Skin of body (tissue), 2 donors: ENCODE data around the gene CCL8. TPM values are rescaled to one million over a fixed set of nuclear protein-coding genes. Genes with fewer than 3 reads are reported as not detected.

Experiments used
- DNase-seq: peaks from one replicate; lab custom pipeline; 2025; lab: John Stamatoyannopoulos, UW
- total RNA-seq: library from RNA; depleted of rRNA; stranded (reverse); fragments of >200 nt; gene quantifications from one replicate; pipeline ENCODE4 v1.2.3, GENCODE V29; 2014

The CCL8 gene
- total RNA-seq, 1 donor from 2014 or later = 3.1 TPM

GRCh38 chr17:34313164-34313563 is 6.1 kb upstream of the CCL8 start:
- DNase-seq = no peak

DNA sequence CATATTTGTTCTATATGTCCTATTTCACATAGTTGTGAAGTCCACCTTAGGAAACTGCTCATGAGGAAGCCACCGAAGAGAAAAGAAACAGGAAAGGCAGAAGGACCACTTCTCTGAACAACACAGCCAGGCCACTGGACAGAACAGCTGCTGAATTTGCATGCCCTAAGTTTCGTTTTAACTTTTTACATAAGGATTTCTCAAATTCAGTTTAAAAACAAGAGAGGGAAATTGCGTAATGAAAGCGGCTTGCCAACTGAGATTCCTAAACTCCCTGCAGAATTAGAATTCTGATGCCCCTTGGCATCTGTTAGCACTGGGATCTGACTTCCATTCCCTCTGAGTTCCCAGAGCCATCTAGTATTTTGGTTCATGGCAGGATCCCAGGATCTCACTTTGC is 5.0 kb upstream of the CCL8 start:
- DNase-seq = no peak

DNA sequence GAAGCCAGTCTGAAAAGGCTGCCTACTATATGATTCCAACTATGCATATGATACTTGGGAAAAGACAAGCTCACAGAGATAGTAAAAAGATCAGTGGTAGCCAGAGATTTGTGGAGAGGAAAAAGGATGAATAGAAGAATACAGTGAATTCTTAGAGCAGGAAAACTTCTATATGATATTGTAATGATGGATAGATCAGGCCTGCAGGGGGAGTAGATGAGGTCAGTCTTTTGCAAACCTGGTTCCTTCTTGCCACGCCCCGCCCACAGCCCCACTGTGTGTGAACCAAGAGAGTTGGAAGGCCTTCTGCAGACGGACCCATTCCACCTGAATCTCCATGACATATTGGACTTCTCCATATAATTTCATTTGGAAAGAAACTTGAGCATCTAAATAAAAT is 761 bp upstream of the CCL8 start:
- DNase-seq = no peak

DNA sequence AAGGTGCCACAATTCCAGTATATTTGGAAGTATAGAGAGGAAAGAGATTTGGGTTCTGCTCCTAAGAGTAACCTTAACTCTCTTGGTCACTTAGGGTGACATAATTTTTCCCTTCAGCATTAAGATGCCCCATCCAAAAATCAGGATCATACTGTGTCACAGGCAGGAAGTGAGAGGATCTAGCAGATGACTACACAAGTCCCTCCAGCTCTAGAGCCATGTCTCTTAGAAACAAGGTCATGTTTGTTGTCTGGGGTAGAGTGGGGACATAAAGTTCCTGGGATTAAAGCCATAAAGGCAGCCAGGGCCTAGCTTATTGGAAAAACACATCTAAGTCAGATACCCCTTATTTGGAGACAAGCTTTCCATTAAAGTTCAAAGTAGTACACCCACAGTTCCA is 2.7 kb downstream of the CCL8 start:
- no peak for DNase-seq

GRCh38 chr17:34327580-34327979 is 8.3 kb downstream of the CCL8 start:
- peak; percentile 75 for DNase-seq

DNA sequence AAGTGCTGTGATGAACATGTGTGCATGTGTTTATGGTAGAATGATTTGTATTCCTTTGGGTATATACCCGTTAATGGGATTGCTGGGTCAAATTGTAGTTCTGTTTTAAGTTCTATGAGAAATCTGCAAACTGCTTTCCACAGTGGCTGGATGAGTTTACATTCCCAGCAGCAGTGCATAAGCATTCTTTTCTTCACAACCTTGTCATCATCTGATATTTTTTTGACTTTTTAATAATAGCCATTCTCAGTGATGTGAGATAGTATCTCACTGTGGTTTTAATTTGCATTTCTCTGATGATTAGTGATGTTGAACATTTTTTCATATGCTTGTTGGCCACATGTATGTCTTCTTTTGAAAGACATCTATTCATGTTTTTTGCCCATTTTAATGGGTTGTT is 18.5 kb downstream of the CCL8 start:
- no peak for DNase-seq

- no peak for DNase-seq
These were observed 20.0 kb downstream of the CCL8 start for GRCh38 chr17:34339138-34339770.

DNA sequence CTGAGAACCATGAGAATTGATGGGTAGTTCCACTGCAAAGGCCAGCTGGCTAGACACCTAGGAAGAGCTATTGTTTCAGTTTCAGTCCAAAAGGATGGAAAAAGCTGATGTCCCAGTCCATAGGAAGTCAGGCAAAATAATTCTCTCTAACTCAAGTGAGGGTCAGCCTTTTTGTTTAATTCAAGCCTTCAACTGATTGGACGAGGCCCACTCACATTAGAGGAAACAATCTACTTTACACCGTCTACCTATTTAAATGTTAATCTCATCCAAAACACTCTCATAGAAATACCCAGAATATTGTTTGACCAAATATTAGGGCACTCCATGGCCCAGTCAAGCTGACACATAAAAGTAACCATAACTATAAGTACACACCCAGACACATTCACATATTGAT is 22.7 kb downstream of the CCL8 start:
- DNase-seq = no peak

- DNase-seq = no peak
These were observed 27.8 kb downstream of the CCL8 start for GRCh38 chr17:34347063-34347462.

GRCh38 chr17:34349751-34350150 is 30.5 kb downstream of the CCL8 start:
- no peak for DNase-seq

GRCh38 chr17:34351096-34351495 is 31.9 kb downstream of the CCL8 start:
- no peak for DNase-seq

DNA sequence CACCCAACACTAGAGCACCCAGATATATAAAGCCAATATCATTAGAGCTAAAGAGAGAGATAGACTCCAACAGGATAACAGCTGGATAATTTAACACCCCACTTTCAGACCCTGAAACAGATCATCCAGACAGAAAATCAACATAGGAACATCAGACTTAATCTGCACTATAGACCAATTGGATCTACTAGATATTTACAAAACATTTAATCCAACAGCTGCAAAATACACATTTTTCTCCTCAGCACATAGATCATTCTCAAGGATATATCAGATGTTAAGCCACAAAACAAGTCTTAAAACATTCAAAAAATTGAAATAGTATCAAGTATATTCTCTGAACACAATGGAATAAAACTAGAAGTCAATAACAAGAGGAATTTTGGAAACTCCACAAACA is 33.0 kb downstream of the CCL8 start:
- no peak for DNase-seq

DNA sequence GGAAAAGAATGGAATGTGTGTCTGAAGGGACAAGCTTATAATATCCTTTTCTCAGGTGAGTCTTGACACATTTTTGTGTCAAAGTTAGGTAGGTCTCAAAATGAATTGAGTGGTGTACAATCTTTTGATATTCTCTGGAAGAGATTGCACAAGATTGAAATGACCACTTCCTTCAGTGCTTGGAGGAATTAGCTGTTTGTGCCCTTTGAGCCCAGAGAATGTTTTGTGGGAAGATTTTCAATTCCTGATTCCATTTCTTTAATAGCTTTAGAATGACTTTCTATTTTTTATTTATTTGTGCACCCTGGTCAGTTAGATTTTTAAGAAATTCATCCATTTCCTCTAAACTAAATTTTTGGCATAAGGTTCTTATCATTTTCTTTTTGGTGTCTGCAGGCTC is 35.4 kb downstream of the CCL8 start:
- DNase-seq = no peak

DNA sequence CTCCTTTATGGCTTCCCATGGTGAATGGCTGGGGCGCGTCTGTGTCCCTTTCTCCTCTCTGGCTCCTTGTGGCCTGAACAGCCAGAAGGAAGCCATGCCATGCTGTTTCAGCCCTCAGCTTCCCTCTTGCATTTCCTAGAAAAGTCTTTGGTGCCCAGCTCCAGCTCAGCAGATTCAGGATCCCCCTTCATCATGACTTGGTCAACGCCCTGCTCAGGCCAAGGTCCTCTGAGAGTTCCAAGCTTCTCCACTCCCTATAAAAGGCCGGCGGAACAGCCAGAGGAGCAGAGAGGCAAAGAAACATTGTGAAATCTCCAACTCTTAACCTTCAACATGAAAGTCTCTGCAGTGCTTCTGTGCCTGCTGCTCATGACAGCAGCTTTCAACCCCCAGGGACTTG is 37.0 kb downstream of the CCL8 start, which contains the start of gene CCL13:
Gene CCL13 (plus strand): TSS at position 287 of the 400 bp plus-strand sequence. CDS start 47 bp downstream, at position 334.
- DNase-seq = no peak

DNA sequence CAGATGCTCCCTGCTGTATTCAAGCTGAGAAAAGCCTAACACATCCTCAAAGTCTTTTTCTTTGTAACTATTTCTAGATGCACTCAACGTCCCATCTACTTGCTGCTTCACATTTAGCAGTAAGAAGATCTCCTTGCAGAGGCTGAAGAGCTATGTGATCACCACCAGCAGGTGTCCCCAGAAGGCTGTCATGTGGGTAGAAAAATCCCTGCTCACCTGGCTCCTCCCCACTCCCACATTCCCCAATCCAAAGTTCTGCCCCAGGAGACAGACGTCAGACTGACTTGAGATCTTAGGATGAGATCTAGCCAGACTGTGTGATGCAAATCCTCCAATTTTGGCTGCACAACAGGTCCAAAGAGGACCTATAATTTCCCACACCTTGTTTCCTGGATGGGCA is 38.2 kb downstream of the CCL8 start:
- DNase-seq = no peak

- no peak for DNase-seq
These were observed 39.4 kb downstream of the CCL8 start for GRCh38 chr17:34358631-34359030.

DNA sequence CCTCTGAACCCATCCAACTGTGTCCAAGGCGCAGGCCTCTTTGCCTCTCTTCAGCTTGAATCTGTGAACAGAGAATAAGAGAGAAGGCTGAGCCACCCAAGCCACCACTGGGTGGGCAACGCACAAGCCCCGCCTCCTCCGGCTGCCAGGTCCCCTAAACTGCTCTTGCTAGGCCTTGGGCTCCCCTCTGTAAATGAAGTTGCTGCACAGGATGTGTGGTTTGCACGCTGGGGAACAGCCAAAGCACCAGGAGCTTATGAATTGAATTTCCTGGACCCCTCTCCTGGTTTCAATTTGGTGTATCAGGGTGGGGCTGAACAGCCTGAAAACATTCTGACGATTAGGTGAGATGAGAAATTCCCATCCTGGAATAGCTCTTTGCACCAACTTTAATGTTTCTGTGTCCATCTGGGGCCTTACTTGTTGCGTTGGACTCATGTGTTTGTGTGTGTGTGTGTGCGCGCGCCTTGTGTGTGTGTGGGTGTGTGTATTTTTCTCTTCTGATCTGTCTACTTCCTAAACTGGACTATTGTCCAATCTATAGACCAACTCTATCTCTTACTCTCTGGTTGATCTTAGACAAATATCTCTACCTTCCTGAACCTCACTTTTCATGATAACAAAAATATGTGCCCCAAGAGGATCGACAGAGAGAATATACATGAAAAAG is 41.5 kb downstream of the CCL8 start:
- no peak for DNase-seq

GRCh38 chr17:34361478-34362061 is 42.3 kb downstream of the CCL8 start:
- peak; percentile 88 for DNase-seq

DNA sequence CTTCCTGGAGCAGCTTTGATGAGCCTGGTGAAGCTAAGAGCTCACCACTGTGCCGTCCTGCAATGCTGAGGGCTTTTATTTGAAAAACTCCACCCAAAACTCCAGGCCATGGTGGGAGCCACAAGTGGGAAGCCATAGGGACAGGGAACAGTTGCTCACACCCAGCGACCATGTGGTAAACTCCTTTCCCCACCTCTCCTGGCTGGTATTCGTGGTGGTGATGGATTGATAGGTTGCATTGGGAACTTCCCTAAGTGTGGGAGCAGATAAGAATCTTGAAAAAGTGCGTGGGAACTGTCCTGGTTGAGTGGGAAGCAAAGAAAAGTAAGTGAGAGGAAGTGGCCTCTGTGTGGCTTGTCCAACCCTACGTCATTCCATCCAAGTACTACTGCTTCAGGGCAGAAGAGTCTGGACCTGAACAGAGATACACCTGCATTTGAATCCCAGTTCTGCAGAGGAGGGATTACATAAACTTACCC is 44.0 kb downstream of the CCL8 start, which contains the start of gene CCL1:
Gene CCL1 (minus strand): TSS at position 51 of the 479 bp plus-strand sequence. CDS start 72 bp downstream, outside the sequence.
- DNase-seq = no peak

- no peak for DNase-seq
These were observed 45.5 kb downstream of the CCL8 start for GRCh38 chr17:34364751-34365150.

DNA sequence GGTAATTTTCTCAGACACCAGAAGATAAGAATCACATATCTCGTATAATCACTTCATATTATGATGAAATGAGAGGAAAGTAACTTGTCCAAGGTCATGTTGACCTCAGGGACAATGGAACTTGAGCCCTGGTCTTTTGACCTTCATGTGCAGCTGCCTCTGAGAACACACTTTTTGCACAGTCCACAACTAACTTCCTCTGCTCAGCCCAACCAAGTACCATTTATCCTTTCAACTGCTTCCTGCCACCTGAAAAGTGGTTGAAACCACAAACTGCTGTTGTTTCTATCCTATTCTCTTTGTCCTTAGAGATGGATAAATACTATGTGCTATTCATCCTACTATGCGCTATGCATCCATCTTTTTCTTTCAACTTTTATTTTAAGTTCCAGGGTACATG is 46.1 kb downstream of the CCL8 start:
- no peak for DNase-seq

GRCh38 chr17:34366010-34366409 is 46.8 kb downstream of the CCL8 start:
- DNase-seq = no peak
